Uterus (tissue), 2 donors: ENCODE results near the gene WDPCP.

Experiments
- CTCF ChIP-seq, 4 experiments: fragments of 200-600 bp in 2 of 4; fragments of 450-650 bp in 2 of 4; sonication (generic) in 2 of 4; IDR thresholded peaks; one replicate each; pipeline ENCODE4 v1.5.1; 2016 to 2019; ENCODE audit warnings: antibody characterized with exemption in 4 of 4, mild to moderate bottlenecking in 2 of 4, moderate library complexity in 1 of 4
- POLR2A ChIP-seq, 2 donors: fragments of 450-650 bp; IDR thresholded peaks; one replicate each; pipeline ENCODE4 v1.6.1; 2016; ENCODE audit warnings: antibody characterized with exemption in 2 of 2, mild to moderate bottlenecking in 1 of 2, moderate library complexity in 1 of 2

GRCh38 chr2:63422556-63422955 is 165.7 kb downstream of the WDPCP start:
- no peak for TF ChIP-seq CTCF (IDR thresholded peaks at IDR 0.05)
- TF ChIP-seq POLR2A (IDR thresholded peaks at IDR 0.05): no peak
